Cardiac muscle cell (in vitro differentiated cells and primary cell): Measurements from ENCODE around the gene PI16. TPM values are rescaled to one million over a fixed set of nuclear protein-coding genes. Genes with fewer than 3 reads are reported as not detected.

Experiments used
- DNase-seq, 2 donors: peaks; one replicate each; pipeline versions ENCODE4 v3.0.0 to v3.0.0-alpha.2; 2010 to 2017; ENCODE audit warnings: low read depth in 1 of 2, low spot score in 1 of 2
- H3K27ac ChIP-seq: fragments of 200-600 bp; sonication (generic); 2 replicates; pipeline ENCODE4 v1.5.1; 2016
- H3K27me3 ChIP-seq: fragments of 200-600 bp; sonication (generic); 2 replicates; pipeline ENCODE4 v1.6.0; 2016; ENCODE audit warnings: control low read depth
- H3K36me3 ChIP-seq: fragments of 200-600 bp; sonication (generic); 2 replicates; pipeline ENCODE4 v1.5.1; 2016; ENCODE audit warnings: control low read depth
- H3K4me1 ChIP-seq: fragments of 200-600 bp; sonication (generic); 2 replicates; pipeline ENCODE4 v1.8.1; 2017; ENCODE audit warnings: low read depth, mild to moderate bottlenecking, mixed run types
- H3K4me3 ChIP-seq: fragments of 200-600 bp; sonication (generic); 2 replicates; pipeline ENCODE4 v1.5.1; 2016; ENCODE audit warnings: mild to moderate bottlenecking
- H3K9me3 ChIP-seq: fragments of 200-600 bp; sonication (generic); 2 replicates; pipeline ENCODE4 v1.5.1; 2017; ENCODE audit warnings: low read depth, mild to moderate bottlenecking, control low read depth
- polyA plus RNA-seq: library from polyadenylated mRNA; unstranded; fragments of >200 nt; fragmentation: Nextera tagmentation; extraction: Ambion mirVana; gene quantifications from 2 replicates; pipeline ENCODE4 v1.2.1, GENCODE V29; 2016
- total RNA-seq: library from RNA; depleted of rRNA; stranded (reverse); fragments of >200 nt; gene quantifications from 2 replicates; pipeline ENCODE4 v1.2.3, GENCODE V29; 2016
- TF ChIP-seq, protein P1 (sequence below): IDR thresholded peaks from 2 replicates; pipeline ENCODE4 v1.5.1; 2012; ENCODE audit warnings: low read depth, mild to moderate bottlenecking, low read length

PI16 gene
- total and polyA plus RNA-seq, 2 experiments from 2014 or later, result 0.37 TPM; not detected in 1

- H3K27me3 ChIP-seq, result no peaks in the 10 kb centered on the region
- DNase-seq, result no peak
- TF ChIP-seq, protein P1, sequence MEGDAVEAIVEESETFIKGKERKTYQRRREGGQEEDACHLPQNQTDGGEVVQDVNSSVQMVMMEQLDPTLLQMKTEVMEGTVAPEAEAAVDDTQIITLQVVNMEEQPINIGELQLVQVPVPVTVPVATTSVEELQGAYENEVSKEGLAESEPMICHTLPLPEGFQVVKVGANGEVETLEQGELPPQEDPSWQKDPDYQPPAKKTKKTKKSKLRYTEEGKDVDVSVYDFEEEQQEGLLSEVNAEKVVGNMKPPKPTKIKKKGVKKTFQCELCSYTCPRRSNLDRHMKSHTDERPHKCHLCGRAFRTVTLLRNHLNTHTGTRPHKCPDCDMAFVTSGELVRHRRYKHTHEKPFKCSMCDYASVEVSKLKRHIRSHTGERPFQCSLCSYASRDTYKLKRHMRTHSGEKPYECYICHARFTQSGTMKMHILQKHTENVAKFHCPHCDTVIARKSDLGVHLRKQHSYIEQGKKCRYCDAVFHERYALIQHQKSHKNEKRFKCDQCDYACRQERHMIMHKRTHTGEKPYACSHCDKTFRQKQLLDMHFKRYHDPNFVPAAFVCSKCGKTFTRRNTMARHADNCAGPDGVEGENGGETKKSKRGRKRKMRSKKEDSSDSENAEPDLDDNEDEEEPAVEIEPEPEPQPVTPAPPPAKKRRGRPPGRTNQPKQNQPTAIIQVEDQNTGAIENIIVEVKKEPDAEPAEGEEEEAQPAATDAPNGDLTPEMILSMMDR, result no peak
- H3K4me3 ChIP-seq, result no peak overlapping the region
- peaks cover 19% of the 10 kb centered on the region for H3K36me3 ChIP-seq
- H3K4me1 ChIP-seq, result peaks cover 16% of the 10 kb centered on the region
- H3K27ac ChIP-seq, result no peak overlapping the region
- no peaks in the 10 kb centered on the region for H3K9me3 ChIP-seq
These were observed 9.8 kb downstream of the PI16 start for GRCh38 chr6:36964349-36964748.

DNA sequence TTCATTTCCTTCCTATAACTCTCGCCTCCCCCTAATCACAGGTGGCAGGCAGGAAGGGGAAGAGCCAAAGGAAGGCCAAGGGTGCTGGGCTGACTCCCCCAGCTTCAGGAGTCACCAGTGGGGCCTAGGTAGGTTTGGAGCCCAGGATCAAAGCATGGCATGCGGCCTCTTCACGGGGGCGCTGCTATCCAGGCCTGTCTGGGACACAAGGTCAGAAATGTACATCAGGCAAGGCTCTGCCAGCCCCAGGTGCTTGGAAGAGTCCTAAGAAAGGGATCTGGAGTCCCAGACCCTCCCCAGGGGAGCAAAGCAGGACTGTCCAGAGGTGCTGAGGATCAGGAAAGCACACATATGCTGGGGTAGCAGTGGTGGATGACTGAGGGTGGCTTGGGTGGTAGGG is 10.4 kb downstream of the PI16 start:
- no peak for DNase-seq
- H3K36me3 ChIP-seq, result peaks cover 24% of the 10 kb centered on the region
- TF ChIP-seq, protein P1, result no peak
- H3K27me3 ChIP-seq, result no peaks in the 10 kb centered on the region
- H3K4me1 ChIP-seq, result peaks cover 13% of the 10 kb centered on the region
- H3K9me3 ChIP-seq, result no peaks in the 10 kb centered on the region
- no peak overlapping the region for H3K27ac ChIP-seq
- no peak overlapping the region for H3K4me3 ChIP-seq

GRCh38 chr6:36967301-36967700 is 12.8 kb downstream of the PI16 start:
- peaks cover 25% of the 10 kb centered on the region for H3K4me1 ChIP-seq
- no peak overlapping the region for H3K4me3 ChIP-seq
- TF ChIP-seq, protein P1, result no peak
- H3K27ac ChIP-seq, result no peak overlapping the region
- peaks cover 30% of the 10 kb centered on the region for H3K36me3 ChIP-seq
- no peaks in the 10 kb centered on the region for H3K27me3 ChIP-seq
- DNase-seq, result no peak
- H3K9me3 ChIP-seq, result no peaks in the 10 kb centered on the region

- H3K4me3 ChIP-seq, result no peak overlapping the region
- H3K36me3 ChIP-seq, result peaks cover 30% of the 10 kb centered on the region
- DNase-seq, result no peak
- no peaks in the 10 kb centered on the region for H3K9me3 ChIP-seq
- no peaks in the 10 kb centered on the region for H3K27me3 ChIP-seq
- TF ChIP-seq, protein P1, result no peak
- H3K4me1 ChIP-seq, result peaks cover 30% of the 10 kb centered on the region
- no peak overlapping the region for H3K27ac ChIP-seq
These were observed 13.2 kb downstream of the PI16 start for GRCh38 chr6:36967757-36968156.

GRCh38 chr6:36968266-36968977 is 13.9 kb downstream of the PI16 start:
- DNase-seq, result no peak
- H3K9me3 ChIP-seq, result no peaks in the 10 kb centered on the region
- TF ChIP-seq, protein P1, result no peak
- H3K4me3 ChIP-seq, result no peak overlapping the region
- H3K4me1 ChIP-seq, result peaks cover 36% of the 10 kb centered on the region
- H3K27ac ChIP-seq, result no peak overlapping the region
- peaks cover 30% of the 10 kb centered on the region for H3K36me3 ChIP-seq
- H3K27me3 ChIP-seq, result no peaks in the 10 kb centered on the region
